ENCODE data around the gene BTK. TPM values are rescaled to one million over a fixed set of nuclear protein-coding genes. Genes with fewer than 3 reads are reported as not detected.

Gene BTK
- total and polyA plus RNA-seq, 4 donors, result 15.5 to 29.4 (median 21.4) TPM

DNA sequence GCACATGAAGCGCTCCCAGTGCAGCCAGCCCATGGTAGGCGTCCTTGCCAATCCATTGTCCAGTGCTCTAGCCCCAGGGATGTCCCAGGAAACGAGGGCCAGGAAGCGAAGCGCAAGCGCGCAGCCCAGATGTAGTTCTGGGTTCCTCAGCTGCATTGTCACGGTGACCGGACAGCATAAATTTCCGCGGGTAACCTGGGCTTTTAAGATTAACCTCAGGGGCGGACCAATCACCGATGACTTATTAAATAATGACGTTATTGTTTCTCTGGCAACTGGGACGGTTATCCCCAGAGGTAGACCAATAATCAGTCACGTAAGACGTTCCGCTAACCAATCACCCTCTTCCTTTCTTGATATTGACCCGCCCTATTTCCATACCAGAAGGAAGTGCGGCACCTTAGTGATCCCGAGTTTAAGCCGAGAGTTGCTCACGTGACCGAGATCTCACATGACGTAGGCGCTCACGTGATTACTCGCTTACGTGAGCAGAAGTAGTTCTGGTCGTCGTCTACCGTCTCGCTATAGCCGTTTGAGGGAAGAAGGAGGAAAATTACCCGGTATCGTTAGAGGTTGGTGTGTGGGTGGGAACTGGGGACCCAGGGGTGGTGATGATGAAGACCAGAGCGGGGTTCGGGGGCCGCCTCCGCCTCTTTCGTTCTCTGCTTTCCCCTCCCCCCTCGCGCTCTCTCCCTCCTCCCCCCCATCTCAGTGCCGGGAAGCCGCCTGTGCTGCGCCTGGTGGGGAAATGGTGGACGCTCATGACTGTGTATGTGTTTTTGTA, 21.9 kb upstream of the BTK start, which contains the start of the genes GLA and HNRNPH2:
GLA (minus strand) TSS at position 178 of the 784 bp plus-strand sequence; CDS start at position 156, 22 bp downstream.
HNRNPH2 (plus strand) TSS at position 475 of the 784 bp plus-strand sequence. CDS start 3,767 bp downstream, outside the sequence.
- Histone ChIP-seq H3K27ac (ENCODE audit: low read depth in 1 of 2, low read length in 1 of 2) (peak within 1 kb of the TSS; percentile 90 to 95), H3K36me3 (ENCODE audit: control insufficient read depth in 4 of 4, insufficient read depth in 4 of 4, low read length in 4 of 4) (peaks cover 0 to 5% (median 2%) of the 10 kb centered on the region in 4 donors), H3K9me3 (ENCODE audit: control insufficient read depth in 4 of 4, insufficient read depth in 3 of 4, low read length in 3 of 4) (no peaks in the 10 kb centered on the region), H3K4me3 (peak within 1 kb of the TSS; percentile 50), H3K9ac (ENCODE audit: insufficient read depth in 1 of 2, low read length in 2 of 2) (peak within 1 kb of the TSS; percentile 96 to 99), H3K4me1 (ENCODE audit: control insufficient read depth in 5 of 5, insufficient read depth in 5 of 5, low read length in 5 of 5) (peaks cover 0 to 10% (median 4%) of the 10 kb centered on the region in 5 donors), H3K27me3 (ENCODE audit: control insufficient read depth in 3 of 3, insufficient read depth in 3 of 3, low read length in 2 of 3) (peaks cover 0 to 3% (median 0%) of the 10 kb centered on the region in 3 donors)
- peak; percentile 95 to 99 (median 98) for DNase-seq
- 0 to 29% methylated on average over 39 to 47 of the region's 47 CpGs for WGBS, 2 donors
- TF ChIP-seq, protein P1, sequence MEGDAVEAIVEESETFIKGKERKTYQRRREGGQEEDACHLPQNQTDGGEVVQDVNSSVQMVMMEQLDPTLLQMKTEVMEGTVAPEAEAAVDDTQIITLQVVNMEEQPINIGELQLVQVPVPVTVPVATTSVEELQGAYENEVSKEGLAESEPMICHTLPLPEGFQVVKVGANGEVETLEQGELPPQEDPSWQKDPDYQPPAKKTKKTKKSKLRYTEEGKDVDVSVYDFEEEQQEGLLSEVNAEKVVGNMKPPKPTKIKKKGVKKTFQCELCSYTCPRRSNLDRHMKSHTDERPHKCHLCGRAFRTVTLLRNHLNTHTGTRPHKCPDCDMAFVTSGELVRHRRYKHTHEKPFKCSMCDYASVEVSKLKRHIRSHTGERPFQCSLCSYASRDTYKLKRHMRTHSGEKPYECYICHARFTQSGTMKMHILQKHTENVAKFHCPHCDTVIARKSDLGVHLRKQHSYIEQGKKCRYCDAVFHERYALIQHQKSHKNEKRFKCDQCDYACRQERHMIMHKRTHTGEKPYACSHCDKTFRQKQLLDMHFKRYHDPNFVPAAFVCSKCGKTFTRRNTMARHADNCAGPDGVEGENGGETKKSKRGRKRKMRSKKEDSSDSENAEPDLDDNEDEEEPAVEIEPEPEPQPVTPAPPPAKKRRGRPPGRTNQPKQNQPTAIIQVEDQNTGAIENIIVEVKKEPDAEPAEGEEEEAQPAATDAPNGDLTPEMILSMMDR (IDR thresholded peaks at IDR 0.05; ENCODE audit: control extremely low read depth, extremely low read depth), result no peak
- ATAC-seq (ENCODE audit: insufficient read depth, low FRiP score), result peak; percentile 94

- DNase-seq, result peak; percentile 16 to 56 (median 45)
- peak overlapping the region; percentile 96 to 99 for H3K9ac ChIP-seq (ENCODE audit: insufficient read depth in 1 of 2, low read length in 2 of 2)
- TF ChIP-seq, protein P1 (IDR thresholded peaks at IDR 0.05; ENCODE audit: control extremely low read depth, extremely low read depth), result no peak
- H3K27ac ChIP-seq (ENCODE audit: low read depth in 1 of 2, low read length in 1 of 2), result peak overlapping the region; percentile 67 to 90
- peak overlapping the region; percentile 41 for H3K4me3 ChIP-seq
- peaks cover 0 to 3% (median 0%) of the 10 kb centered on the region in 3 donors for H3K27me3 ChIP-seq (ENCODE audit: control insufficient read depth in 3 of 3, insufficient read depth in 3 of 3, low read length in 2 of 3)
- 0 to 26% methylated on average over 14 to 15 of the region's 15 CpGs for WGBS, 2 donors
- no peaks in the 10 kb centered on the region for H3K9me3 ChIP-seq (ENCODE audit: control insufficient read depth in 4 of 4, insufficient read depth in 3 of 4, low read length in 3 of 4)
- H3K36me3 ChIP-seq (ENCODE audit: control insufficient read depth in 4 of 4, insufficient read depth in 4 of 4, low read length in 4 of 4), result peaks cover 0 to 2% (median 0%) of the 10 kb centered on the region in 4 donors
- peaks cover 0 to 10% (median 4%) of the 10 kb centered on the region in 5 donors for H3K4me1 ChIP-seq (ENCODE audit: control insufficient read depth in 5 of 5, insufficient read depth in 5 of 5, low read length in 5 of 5)
- ATAC-seq (ENCODE audit: insufficient read depth, low FRiP score), result no peak
These were observed 21.3 kb upstream of the BTK start for GRCh38 chrX:101407167-101407747.

DNA sequence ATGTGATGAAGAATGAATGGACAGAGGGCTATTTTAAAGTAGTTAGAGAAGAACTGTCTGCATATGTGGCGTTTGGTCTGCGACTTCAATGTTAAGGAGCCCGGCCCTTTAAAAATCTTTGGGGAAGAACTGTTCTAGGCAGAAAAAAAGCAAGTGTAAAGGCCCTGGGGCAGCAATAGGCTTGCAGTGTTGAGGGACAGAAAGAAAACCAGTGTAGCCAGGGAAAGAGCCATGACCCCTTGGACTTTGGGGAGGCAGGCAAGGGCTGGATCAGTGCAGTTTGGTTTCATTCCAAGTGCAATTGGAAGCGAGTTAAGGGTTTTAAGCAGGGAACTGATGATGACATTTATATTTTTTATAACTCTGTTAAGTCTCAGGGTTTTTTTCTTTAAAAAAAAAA, 13.8 kb upstream of the BTK start:
- Histone ChIP-seq H3K9ac (ENCODE audit: insufficient read depth in 1 of 2, low read length in 2 of 2) (no peak overlapping the region), H3K36me3 (ENCODE audit: control insufficient read depth in 4 of 4, insufficient read depth in 4 of 4, low read length in 4 of 4) (peaks cover 0 to 2% (median under 1%) of the 10 kb centered on the region in 4 donors), H3K27me3 (ENCODE audit: control insufficient read depth in 3 of 3, insufficient read depth in 3 of 3, low read length in 2 of 3) (peaks cover 0 to 5% (median 0%) of the 10 kb centered on the region in 3 donors), H3K9me3 (ENCODE audit: control insufficient read depth in 4 of 4, insufficient read depth in 3 of 4, low read length in 3 of 4) (no peaks in the 10 kb centered on the region), H3K4me3 (no peak overlapping the region), H3K27ac (ENCODE audit: low read depth in 1 of 2, low read length in 1 of 2) (no peak overlapping the region), H3K4me1 (ENCODE audit: control insufficient read depth in 5 of 5, insufficient read depth in 5 of 5, low read length in 5 of 5) (no peaks in the 10 kb centered on the region)
- DNase-seq (no peak), ATAC-seq (ENCODE audit: insufficient read depth, low FRiP score) (no peak)
- WGBS, 2 donors, result 87 to 92% methylated on average over 4 of the region's 4 CpGs
- TF ChIP-seq, protein P1 (IDR thresholded peaks at IDR 0.05; ENCODE audit: control extremely low read depth, extremely low read depth), result no peak

All from lung (tissue), 12 donors.